GM12891 (cell line): ENCODE data around the gene CKM.

ENCODE experiments used
- POLR2A ChIP-seq: IDR thresholded peaks from 2 replicates; pipeline ENCODE4 v1.6.1; 2011; ENCODE audit warnings: low read depth, low read length, control low read depth
- TAF1 ChIP-seq: IDR thresholded peaks from 2 replicates; pipeline ENCODE4 v1.6.1; 2011; ENCODE audit warnings: low read depth, low read length, control low read depth

DNA sequence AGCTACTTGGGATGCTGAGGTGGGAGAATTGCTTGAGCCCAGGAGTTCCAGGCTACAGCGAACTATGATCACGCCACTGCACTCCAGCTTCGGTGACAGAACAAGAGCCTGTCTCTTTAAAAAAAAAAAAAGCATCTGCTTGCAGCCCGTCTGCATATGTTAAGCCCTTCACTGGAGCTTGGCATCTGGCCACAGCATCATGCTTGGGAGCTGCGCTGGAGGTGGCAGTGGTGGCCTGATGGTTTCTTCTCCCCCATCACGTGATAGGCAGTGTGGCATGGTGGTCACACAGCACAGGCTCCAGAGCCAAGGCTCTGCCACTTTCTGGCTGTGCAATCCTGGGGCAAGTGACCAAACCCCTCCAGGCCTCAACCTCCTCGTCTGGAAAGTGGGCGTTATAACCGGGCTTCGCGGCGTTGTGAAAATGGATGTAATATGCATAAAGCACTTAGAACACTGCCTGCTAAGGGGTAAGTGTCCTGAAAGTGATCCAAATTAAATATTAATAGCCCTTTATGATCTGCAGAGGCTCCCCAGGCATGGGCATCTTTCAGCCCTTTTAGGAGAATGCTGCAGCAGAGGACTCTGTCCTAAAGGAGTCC lies 47.2 kb downstream of the CKM start:
- TF ChIP-seq TAF1: no peak
- no peak for TF ChIP-seq POLR2A
